Ishikawa (cell line): ENCODE measurements around the gene FOXP1.

Experiments
- CREB1 ChIP-seq: IDR thresholded peaks from 2 replicates; pipeline ENCODE4 v1.6.1; 2012; ENCODE audit warnings: low read depth
- EGR1 ChIP-seq: IDR thresholded peaks from 2 replicates; pipeline ENCODE4 v1.6.1; 2012
- EP300 ChIP-seq: IDR thresholded peaks from 2 replicates; pipeline ENCODE4 v1.6.1; 2012; ENCODE audit warnings: borderline replicate concordance
- FOXM1 ChIP-seq: IDR thresholded peaks from 2 replicates; pipeline ENCODE4 v1.6.1; 2012; ENCODE audit warnings: low read depth, borderline replicate concordance
- REST ChIP-seq: IDR thresholded peaks from 2 replicates; pipeline ENCODE4 v1.6.1; 2012; ENCODE audit warnings: low read depth, mild to moderate bottlenecking
- TAF1 ChIP-seq: IDR thresholded peaks from 2 replicates; pipeline ENCODE4 v1.6.1; 2012; ENCODE audit warnings: low read depth, mild to moderate bottlenecking
- TEAD4 ChIP-seq: IDR thresholded peaks from 2 replicates; pipeline ENCODE4 v1.6.1; 2012
- YY1 ChIP-seq: IDR thresholded peaks from 2 replicates; pipeline ENCODE4 v1.6.1; 2012; ENCODE audit warnings: low read depth

GRCh38 chr3:71528816-71529215, 54.7 kb downstream of the FOXP1 start:
- TF ChIP-seq TAF1 (no peak), REST (no peak), CREB1 (no peak), TEAD4 (no peak), EP300 (no peak), EGR1 (no peak), FOXM1 (no peak), YY1 (no peak)
